GM12873 (cell line): ENCODE data around the gene DNAJC3.

Experiments used
- TF ChIP-seq, protein P1 (sequence below): IDR thresholded peaks from 2 replicates; pipeline ENCODE4 v1.5.1; 2012; ENCODE audit warnings: low read depth, mild to moderate bottlenecking, moderate library complexity, low read length, control low read depth; ENCODE audit not compliant: insufficient read depth; ENCODE audit errors: missing control alignments

Gene DNAJC3

DNA sequence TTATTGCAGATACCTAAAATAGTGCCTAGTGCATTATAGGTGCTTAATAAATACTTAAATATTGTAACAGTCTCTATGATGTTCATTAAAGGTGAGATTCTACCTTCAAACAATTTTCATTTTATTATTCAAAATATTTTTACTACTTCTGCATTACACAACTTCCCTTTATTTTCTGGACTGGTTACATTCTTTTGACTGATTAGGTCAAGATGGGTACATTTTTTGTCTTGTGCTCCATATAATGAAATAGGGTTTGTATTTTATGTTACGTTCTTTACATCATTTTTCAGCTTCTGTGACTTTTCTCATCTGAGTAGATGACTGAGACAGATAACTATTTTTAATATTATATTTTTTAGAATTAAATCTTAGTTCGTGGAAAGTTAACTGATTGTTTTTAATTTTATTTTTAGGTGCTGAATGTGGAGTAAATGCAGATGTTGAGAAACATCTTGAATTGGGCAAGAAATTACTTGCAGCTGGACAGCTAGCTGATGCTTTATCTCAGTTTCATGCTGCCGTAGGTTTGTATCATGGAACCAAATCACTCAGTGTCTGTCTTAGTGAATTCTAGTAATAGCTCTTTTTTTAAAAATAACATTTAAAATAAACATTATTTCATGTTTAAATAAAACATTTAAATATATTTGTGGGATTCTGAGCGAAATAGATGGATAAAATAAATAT lies 32.0 kb downstream of the DNAJC3 start:
- TF ChIP-seq, protein P1, sequence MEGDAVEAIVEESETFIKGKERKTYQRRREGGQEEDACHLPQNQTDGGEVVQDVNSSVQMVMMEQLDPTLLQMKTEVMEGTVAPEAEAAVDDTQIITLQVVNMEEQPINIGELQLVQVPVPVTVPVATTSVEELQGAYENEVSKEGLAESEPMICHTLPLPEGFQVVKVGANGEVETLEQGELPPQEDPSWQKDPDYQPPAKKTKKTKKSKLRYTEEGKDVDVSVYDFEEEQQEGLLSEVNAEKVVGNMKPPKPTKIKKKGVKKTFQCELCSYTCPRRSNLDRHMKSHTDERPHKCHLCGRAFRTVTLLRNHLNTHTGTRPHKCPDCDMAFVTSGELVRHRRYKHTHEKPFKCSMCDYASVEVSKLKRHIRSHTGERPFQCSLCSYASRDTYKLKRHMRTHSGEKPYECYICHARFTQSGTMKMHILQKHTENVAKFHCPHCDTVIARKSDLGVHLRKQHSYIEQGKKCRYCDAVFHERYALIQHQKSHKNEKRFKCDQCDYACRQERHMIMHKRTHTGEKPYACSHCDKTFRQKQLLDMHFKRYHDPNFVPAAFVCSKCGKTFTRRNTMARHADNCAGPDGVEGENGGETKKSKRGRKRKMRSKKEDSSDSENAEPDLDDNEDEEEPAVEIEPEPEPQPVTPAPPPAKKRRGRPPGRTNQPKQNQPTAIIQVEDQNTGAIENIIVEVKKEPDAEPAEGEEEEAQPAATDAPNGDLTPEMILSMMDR, result no peak

DNA sequence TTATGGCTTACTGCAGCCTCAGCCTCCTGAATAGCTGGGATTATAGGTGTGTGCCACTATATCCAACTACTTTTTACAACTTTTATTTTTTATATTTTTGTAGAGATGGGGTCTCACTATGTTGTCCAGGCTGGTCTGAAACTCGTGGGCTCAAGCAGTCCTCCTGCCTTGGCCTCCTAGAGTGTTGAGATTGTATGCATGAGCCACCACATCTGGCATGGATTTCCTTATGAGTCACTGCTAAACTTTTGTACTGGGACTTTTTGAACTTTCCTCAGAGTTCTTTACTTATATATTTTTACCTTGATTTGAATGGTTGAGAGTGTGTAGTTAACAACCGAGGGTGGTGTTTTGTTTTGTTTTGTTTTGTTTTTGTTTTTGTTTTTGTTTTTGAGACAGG lies 33.4 kb downstream of the DNAJC3 start:
- TF ChIP-seq, protein P1, result no peak

- TF ChIP-seq, protein P1, result no peak
Observed at GRCh38 chr13:95713651-95714050, 36.7 kb downstream of the DNAJC3 start.

GRCh38 chr13:95714142-95714832 lies 37.3 kb downstream of the DNAJC3 start:
- TF ChIP-seq, protein P1, result no peak

DNA sequence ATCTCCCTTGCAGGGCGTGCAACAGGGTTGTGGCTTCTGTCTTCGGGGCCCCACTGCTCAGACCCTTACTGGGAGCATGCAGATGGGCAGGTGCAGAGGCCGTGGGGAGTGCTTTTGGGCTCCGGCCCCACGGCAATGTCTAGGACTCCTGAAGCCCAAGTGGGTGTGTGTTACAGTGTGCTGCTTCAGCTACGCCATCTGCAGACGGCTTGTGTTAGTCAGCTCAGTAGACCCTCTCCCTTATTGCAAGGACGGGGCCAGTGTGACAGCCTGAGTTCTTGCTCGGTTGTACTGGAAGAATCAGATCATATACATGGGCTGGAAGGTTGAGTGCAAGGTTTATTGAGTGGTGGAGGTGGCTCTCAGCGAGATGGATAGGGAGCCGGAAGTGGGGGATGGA lies 39.3 kb downstream of the DNAJC3 start:
- TF ChIP-seq, protein P1, result no peak

DNA sequence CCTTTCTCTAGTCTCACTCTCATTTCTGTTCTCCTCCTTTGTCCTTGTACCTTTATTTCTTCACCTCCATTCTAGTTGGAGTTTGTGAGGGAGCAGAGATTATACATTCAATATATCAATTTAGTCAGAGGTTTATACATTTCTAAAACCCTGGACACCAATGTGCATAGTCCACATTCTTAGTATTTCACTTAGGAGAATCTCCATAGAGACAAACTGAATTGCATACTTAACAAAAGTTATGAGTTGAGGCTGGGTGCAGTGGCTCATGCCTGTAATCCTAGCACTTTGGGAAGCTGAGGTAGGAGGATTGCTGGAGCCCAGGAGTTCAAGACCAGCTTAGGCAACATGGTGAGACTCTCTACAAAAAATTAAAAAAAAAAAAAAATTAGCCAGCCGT lies 45.3 kb downstream of the DNAJC3 start:
- TF ChIP-seq, protein P1, result no peak

- TF ChIP-seq, protein P1, result no peak
Observed at GRCh38 chr13:95723438-95723837, 46.5 kb downstream of the DNAJC3 start.
